Epithelial cell of esophagus (primary cell): Measurements from ENCODE around the gene UQCC2.

Experiments
- DNase-seq: peaks from one replicate; pipeline ENCODE4 v3.0.0; 2010; ENCODE audit warnings: low read depth
- H3K4me3 ChIP-seq: 2 replicates; pipeline ENCODE4 v1.5.1; 2011; ENCODE audit warnings: mild to moderate bottlenecking, low read length, control low read depth
- TF ChIP-seq, protein P1 (sequence below): IDR thresholded peaks from 2 replicates; pipeline ENCODE4 v1.5.1; 2011; ENCODE audit warnings: low read depth, mild to moderate bottlenecking, low read length, control low read depth, inconsistent platforms; ENCODE audit not compliant: insufficient read depth; ENCODE audit errors: missing control alignments

Gene UQCC2

DNA sequence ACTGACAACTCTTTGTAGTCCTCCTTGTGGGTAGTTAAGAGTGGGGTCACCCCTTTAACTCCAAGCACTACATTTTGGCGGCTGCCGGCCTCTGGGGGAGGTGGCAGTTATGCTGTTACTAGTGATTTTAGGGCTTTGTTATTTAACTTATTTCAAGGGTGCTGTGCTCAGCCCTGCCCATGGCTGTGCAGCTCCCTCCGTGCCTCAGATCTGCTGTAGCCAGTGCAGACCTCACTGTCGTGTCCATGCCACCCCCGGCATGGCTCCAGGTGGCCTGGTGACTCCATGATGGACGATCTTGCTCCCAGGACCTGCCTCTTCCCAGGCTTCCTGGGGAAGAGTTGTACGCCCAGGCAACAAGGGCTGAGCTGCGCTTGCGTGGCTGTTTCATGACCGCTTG lies 15.4 kb downstream of the UQCC2 start:
- H3K4me3 ChIP-seq, result no peak overlapping the region
- TF ChIP-seq, protein P1, sequence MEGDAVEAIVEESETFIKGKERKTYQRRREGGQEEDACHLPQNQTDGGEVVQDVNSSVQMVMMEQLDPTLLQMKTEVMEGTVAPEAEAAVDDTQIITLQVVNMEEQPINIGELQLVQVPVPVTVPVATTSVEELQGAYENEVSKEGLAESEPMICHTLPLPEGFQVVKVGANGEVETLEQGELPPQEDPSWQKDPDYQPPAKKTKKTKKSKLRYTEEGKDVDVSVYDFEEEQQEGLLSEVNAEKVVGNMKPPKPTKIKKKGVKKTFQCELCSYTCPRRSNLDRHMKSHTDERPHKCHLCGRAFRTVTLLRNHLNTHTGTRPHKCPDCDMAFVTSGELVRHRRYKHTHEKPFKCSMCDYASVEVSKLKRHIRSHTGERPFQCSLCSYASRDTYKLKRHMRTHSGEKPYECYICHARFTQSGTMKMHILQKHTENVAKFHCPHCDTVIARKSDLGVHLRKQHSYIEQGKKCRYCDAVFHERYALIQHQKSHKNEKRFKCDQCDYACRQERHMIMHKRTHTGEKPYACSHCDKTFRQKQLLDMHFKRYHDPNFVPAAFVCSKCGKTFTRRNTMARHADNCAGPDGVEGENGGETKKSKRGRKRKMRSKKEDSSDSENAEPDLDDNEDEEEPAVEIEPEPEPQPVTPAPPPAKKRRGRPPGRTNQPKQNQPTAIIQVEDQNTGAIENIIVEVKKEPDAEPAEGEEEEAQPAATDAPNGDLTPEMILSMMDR, result no peak
- no peak for DNase-seq

DNA sequence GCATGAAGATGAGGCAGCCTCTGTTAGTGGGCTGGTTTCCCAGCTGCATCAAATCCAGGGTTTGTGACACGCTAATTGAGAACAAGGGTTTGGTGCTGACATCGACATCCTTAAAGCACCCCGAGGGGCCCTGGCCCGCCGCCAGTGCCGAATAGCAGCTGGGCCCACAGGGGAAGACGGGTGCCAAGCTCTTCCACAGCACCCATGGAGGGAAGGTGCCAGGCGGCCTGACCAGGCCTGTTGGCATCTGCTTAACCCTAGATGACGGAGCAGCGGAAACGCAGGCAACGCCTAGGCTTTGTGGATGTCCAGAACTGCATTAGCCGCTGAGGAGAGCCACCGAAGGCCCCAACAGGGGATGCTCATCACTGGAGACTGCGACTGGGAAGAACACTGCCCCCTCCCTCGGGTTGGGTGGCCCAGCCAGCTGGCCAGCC lies 16.0 kb downstream of the UQCC2 start:
- peak; percentile 54 for DNase-seq
- no peak overlapping the region for H3K4me3 ChIP-seq
- TF ChIP-seq, protein P1, result no peak

- no peak overlapping the region for H3K4me3 ChIP-seq
- TF ChIP-seq, protein P1, result no peak
- DNase-seq, result no peak
Observed at GRCh38 chr6:33694977-33695376, 16.5 kb downstream of the UQCC2 start.

- TF ChIP-seq, protein P1, result no peak
- no peak overlapping the region for H3K4me3 ChIP-seq
- DNase-seq, result peak; percentile 79
Observed at GRCh38 chr6:33694401-33694931, 17.0 kb downstream of the UQCC2 start.

- TF ChIP-seq, protein P1, result no peak
- H3K4me3 ChIP-seq, result no peak overlapping the region
- DNase-seq, result no peak
Observed at GRCh38 chr6:33693186-33694105, 18.1 kb downstream of the UQCC2 start.

- H3K4me3 ChIP-seq, result no peak overlapping the region
- TF ChIP-seq, protein P1, result no peak
- DNase-seq, result peak; percentile 45
Observed at GRCh38 chr6:33692760-33693158, 18.7 kb downstream of the UQCC2 start.
